ENCODE results near the gene ASAP2.

ASAP2 gene

GRCh38 chr2:9325428-9325827, 118.8 kb downstream of the ASAP2 start:
- no peak for DNase-seq (ENCODE audit: low spot score)

GRCh38 chr2:9326975-9327374, 120.4 kb downstream of the ASAP2 start:
- DNase-seq (ENCODE audit: low spot score) = peak; percentile 28

- no peak for DNase-seq (ENCODE audit: low spot score)
Measured at GRCh38 chr2:9327873-9328352, 121.3 kb downstream of the ASAP2 start.

GRCh38 chr2:9328931-9329330, 122.3 kb downstream of the ASAP2 start:
- no peak for DNase-seq (ENCODE audit: low spot score)

- DNase-seq (ENCODE audit: low spot score) = no peak
Measured at GRCh38 chr2:9329497-9329896, 122.9 kb downstream of the ASAP2 start.

GRCh38 chr2:9330612-9331270, 124.1 kb downstream of the ASAP2 start:
- DNase-seq (ENCODE audit: low spot score) = no peak

- DNase-seq (ENCODE audit: low spot score) = peak; percentile 33
Measured at GRCh38 chr2:9331704-9332103, 125.1 kb downstream of the ASAP2 start.

- no peak for DNase-seq (ENCODE audit: low spot score)
Measured at GRCh38 chr2:9332136-9332852, 125.7 kb downstream of the ASAP2 start.

- no peak for DNase-seq (ENCODE audit: low spot score)
Measured at GRCh38 chr2:9332853-9333245, 126.2 kb downstream of the ASAP2 start.

GRCh38 chr2:9333591-9334171, 127.1 kb downstream of the ASAP2 start:
- DNase-seq (ENCODE audit: low spot score) = peak; percentile 72

GRCh38 chr2:9334761-9335160, 128.1 kb downstream of the ASAP2 start:
- no peak for DNase-seq (ENCODE audit: low spot score)

GRCh38 chr2:9335322-9335832, 128.8 kb downstream of the ASAP2 start:
- no peak for DNase-seq (ENCODE audit: low spot score)

GRCh38 chr2:9336241-9336575, 129.6 kb downstream of the ASAP2 start:
- no peak for DNase-seq (ENCODE audit: low spot score)

- peak; percentile 77 for DNase-seq (ENCODE audit: low spot score)
Measured at GRCh38 chr2:9336576-9337314, 130.1 kb downstream of the ASAP2 start.

- DNase-seq (ENCODE audit: low spot score) = no peak
Measured at GRCh38 chr2:9337901-9338300, 131.3 kb downstream of the ASAP2 start.

- no peak for DNase-seq (ENCODE audit: low spot score)
Measured at GRCh38 chr2:9341337-9341887, 134.8 kb downstream of the ASAP2 start.

GRCh38 chr2:9342659-9343058, 136.0 kb downstream of the ASAP2 start:
- DNase-seq (ENCODE audit: low spot score) = no peak

GRCh38 chr2:9343524-9343923, 136.9 kb downstream of the ASAP2 start:
- DNase-seq (ENCODE audit: low spot score) = no peak

- no peak for DNase-seq (ENCODE audit: low spot score)
Measured at GRCh38 chr2:9344434-9344833, 137.8 kb downstream of the ASAP2 start.

GRCh38 chr2:9345343-9345742, 138.7 kb downstream of the ASAP2 start:
- DNase-seq (ENCODE audit: low spot score) = no peak

- no peak for DNase-seq (ENCODE audit: low spot score)
Measured at GRCh38 chr2:9345997-9346396, 139.4 kb downstream of the ASAP2 start.

- no peak for DNase-seq (ENCODE audit: low spot score)
Measured at GRCh38 chr2:9346885-9347284, 140.3 kb downstream of the ASAP2 start.

All from AG08396 (cell line).